Astrocyte of the spinal cord (primary cell): ENCODE data around the gene EXOC6B.

Experiments
- DNase-seq: peaks from one replicate; pipeline ENCODE4 v3.0.0; 2011; ENCODE audit warnings: low read depth, low spot score
- H3K4me3 ChIP-seq: 2 replicates; pipeline ENCODE4 v1.5.1; 2011; ENCODE audit warnings: low read depth, mild to moderate bottlenecking, low read length, moderate library complexity
- in situ Hi-C: cut with HindIII; loops from 2 replicates; pipeline ENCODE4 v1.10.0; 2017; ENCODE audit warnings: low sequenced_read_pairs
- TF ChIP-seq, protein P1 (sequence below): IDR thresholded peaks from 2 replicates; pipeline ENCODE4 v1.5.1; 2012; ENCODE audit warnings: low read depth, mild to moderate bottlenecking, low read length, inconsistent platforms

The EXOC6B gene

DNA sequence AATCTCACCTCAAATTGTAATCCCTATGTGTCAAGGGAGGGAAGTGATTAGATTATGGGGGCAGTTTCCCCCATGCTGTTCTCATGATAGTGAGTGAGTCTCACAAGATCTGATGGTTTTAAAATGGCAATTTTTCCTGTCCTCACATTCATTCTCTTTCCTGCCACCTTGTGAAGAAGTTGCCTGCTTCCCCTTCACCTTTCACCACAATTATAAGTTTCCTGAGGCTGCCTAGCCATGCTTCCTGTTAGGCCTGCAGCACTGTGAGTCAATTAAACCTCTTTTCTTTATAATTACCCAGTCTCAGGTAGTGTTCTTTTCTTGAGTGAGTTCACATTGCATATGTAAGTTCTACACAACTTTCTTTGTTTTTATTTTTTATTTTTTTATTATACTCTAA lies 271.5 kb downstream of the EXOC6B start:
- in situ Hi-C loops = no loop called here
- H3K4me3 ChIP-seq = no peak overlapping the region
- DNase-seq = no peak
- TF ChIP-seq, protein P1, sequence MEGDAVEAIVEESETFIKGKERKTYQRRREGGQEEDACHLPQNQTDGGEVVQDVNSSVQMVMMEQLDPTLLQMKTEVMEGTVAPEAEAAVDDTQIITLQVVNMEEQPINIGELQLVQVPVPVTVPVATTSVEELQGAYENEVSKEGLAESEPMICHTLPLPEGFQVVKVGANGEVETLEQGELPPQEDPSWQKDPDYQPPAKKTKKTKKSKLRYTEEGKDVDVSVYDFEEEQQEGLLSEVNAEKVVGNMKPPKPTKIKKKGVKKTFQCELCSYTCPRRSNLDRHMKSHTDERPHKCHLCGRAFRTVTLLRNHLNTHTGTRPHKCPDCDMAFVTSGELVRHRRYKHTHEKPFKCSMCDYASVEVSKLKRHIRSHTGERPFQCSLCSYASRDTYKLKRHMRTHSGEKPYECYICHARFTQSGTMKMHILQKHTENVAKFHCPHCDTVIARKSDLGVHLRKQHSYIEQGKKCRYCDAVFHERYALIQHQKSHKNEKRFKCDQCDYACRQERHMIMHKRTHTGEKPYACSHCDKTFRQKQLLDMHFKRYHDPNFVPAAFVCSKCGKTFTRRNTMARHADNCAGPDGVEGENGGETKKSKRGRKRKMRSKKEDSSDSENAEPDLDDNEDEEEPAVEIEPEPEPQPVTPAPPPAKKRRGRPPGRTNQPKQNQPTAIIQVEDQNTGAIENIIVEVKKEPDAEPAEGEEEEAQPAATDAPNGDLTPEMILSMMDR = no peak

DNA sequence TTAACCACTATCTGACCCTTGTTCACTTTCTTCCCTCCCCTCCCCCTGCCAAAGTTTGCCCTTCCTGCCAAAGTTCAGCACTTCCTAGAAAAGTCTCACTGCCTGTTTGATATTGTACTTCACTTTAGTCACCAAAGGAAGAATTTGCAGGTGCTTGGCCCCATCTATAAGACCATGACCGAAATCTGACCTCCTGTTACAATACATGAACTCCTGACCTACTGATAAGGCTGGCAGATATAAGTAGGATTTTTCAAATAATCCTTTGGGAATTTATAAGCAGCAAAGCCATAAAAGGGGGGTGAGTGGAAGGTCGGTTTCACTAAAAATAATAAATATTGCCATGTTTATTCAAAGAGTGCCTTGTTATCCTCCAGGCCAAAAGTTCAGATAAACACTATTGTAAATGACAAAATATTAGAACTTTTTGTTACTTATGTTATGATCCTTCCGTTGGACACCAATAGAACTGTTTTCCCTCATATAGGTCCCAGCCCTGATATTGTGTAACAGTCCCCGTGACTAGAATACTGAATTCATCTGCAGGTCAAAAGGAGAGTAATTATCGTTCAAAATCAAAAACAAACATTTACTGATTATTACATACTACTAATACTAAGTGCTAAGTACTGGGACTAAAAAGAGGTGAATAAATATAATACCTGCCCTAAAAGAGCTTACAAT lies 277.6 kb downstream of the EXOC6B start:
- DNase-seq = no peak
- H3K4me3 ChIP-seq = no peak overlapping the region
- in situ Hi-C loops = no loop called here
- TF ChIP-seq, protein P1 = no peak

GRCh38 chr2:72545790-72546189 lies 280.0 kb downstream of the EXOC6B start:
- in situ Hi-C loops = no loop called here
- H3K4me3 ChIP-seq = no peak overlapping the region
- DNase-seq = no peak
- TF ChIP-seq, protein P1 = no peak

DNA sequence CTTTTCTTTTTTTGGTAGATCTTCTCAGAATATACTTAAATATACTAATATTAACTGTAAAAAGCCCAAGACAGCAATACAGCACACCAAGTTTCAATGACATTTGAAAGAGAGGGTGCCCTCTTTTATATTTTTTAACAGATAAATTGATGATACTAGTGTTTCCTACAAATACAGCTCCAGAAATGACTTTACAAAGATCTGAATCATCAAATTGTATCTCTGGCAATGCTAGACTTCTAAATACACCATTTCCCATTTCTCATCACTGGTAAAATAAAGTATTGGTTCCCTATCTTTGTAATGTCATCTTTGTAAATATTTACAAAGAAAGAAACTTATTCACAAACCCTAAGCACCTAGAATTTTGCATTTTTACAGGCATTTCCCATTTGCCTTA lies 281.3 kb downstream of the EXOC6B start:
- no peak overlapping the region for H3K4me3 ChIP-seq
- DNase-seq = no peak
- TF ChIP-seq, protein P1 = no peak
- in situ Hi-C loops = no loop called here

DNA sequence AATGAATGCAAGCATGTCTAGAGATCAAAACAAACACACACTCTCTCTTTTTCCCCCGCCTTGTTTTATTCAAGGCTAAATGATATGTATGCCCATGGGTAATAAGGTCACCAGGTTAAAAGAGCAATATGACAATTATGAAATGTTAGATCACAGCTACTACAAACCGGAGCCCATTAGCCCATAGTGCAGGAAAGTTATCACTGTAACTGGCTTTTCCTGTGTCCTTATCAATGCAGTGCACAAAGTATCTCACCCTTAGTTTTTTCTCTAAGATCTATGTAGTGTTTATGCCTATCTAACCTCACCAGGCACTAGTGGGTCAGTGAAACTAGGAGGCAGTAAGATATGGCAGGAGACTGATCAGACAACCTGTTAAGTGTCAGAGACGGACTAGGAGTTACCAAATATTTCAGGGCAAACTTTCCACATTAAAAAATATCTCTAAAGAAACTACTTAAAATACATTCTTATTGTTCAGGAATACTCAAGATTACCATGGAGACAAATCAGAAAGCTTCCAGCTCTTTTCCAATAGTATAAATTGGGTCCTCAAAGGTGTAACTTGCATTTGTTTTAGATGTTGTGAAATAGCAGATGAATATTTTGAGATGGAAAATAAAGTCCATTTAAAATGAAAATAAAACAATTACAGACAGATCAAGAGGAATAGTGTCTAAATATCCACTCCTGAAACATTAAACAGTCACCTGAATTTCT lies 282.2 kb downstream of the EXOC6B start:
- in situ Hi-C loops = no loop called here
- TF ChIP-seq, protein P1 = no peak
- H3K4me3 ChIP-seq = no peak overlapping the region
- DNase-seq = no peak

DNA sequence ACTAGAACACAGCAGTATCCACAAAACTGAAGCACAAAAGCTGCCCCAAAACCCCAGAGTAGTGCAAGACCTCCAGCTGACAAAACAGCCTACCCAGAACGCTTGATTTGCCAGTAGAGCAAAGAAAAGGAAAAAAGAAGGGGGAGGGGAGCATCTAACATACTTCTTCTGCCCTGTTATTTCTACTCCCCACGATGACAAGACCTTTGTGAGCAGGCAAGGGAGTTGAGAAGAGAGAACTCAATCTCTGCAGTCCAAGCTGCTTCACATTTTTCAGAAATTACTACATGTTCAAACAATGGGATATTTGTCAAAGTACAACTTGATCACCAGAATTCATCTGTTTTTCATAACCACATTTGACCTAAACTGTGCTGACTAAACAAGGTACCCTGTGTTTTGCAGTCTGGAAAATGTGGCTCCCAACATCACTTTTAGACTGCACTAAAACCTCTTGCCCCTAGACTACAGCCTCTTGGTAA lies 286.7 kb downstream of the EXOC6B start:
- TF ChIP-seq, protein P1 = no peak
- no peak overlapping the region for H3K4me3 ChIP-seq
- peak; percentile 92 for DNase-seq
- in situ Hi-C loops = no loop called here
